Measurements from ENCODE around the gene JOSD1. TPM values are rescaled to one million over a fixed set of nuclear protein-coding genes. Genes with fewer than 3 reads are reported as not detected.

Gene JOSD1
- total and polyA plus RNA-seq, 2 of the 4 experiments (the other 2 are of a cell fraction) = 30.2 to 35.8 TPM

- Histone ChIP-seq H3K18ac (ENCODE audit: low read depth, low read length) (peak overlapping the region; percentile 21; the same call in 1 of the 2 replicates), H2BK120ac (ENCODE audit: low read depth, low read length) (no peak overlapping the region), H3K27me3 (ENCODE audit: control insufficient read depth, insufficient read depth, low read length) (no peaks in the 10 kb centered on the region), H3K36me3 (ENCODE audit: control insufficient read depth, insufficient read depth, low read length) (peaks cover 1% of the 10 kb centered on the region; the same call in 1 of the 2 replicates), H3K14ac (replicated peaks; ENCODE audit: low read depth, low read length) (peak overlapping the region; percentile 87), H2AK9ac (replicated peaks; ENCODE audit: low read depth, low read length, poor library complexity) (no peak overlapping the region), H3K27ac (ENCODE audit: insufficient read depth, low read length) (peak overlapping the region; percentile 72), H4K20me1 (ENCODE audit: insufficient read depth, low read length) (peaks cover 51% of the 10 kb centered on the region), H3K9ac (ENCODE audit: low read depth, low read length) (peak overlapping the region; percentile 64), H3K4me2 (ENCODE audit: low read depth, low read length) (peak overlapping the region; percentile 92), H3K9me3 (ENCODE audit: control insufficient read depth, insufficient read depth, low read length) (no peaks in the 10 kb centered on the region), H3K4ac (ENCODE audit: low read depth, low read length) (peak overlapping the region; percentile 91), H2BK5ac (ENCODE audit: low read depth, low read length, poor library complexity, severe bottlenecking) (peak overlapping the region; percentile 77), H4K91ac (ENCODE audit: insufficient read depth, low read depth, low read length) (0 out of 2 replicates have a peak overlapping the region, but pooled peaks have one; percentile 53), H3K56ac (ENCODE audit: extremely low read depth, insufficient read depth, low read length) (peak overlapping the region; percentile 75; the same call in 1 of the 2 replicates), H3K9me1 (ENCODE audit: insufficient read depth, low read length) (peaks cover 18% of the 10 kb centered on the region), H2BK15ac (ENCODE audit: low read depth, low read length) (0 out of 3 replicates have a peak overlapping the region, but pooled peaks have one; percentile 29), H3K4me1 (ENCODE audit: control insufficient read depth, insufficient read depth, low read length) (peaks cover 4% of the 10 kb centered on the region; the same call in 1 of the 2 replicates), H3K79me1 (ENCODE audit: low read depth in 1 of 2, low read length in 2 of 2) (peaks cover 6 to 56% of the 10 kb centered on the region in 2 experiments; a peak in 2 of 4 replicates), H2AK5ac (ENCODE audit: low read depth, low read length) (peak overlapping the region; percentile 60; the same call in 1 of the 2 replicates), H4K8ac (ENCODE audit: low read depth in 2 of 2, low read length in 2 of 2) (peak overlapping the region in 1 of 2 experiments; percentile 48; a peak in 1 of 4 replicates), H3K23ac (ENCODE audit: low read depth, low read length) (peak overlapping the region; percentile 99), H4K5ac (ENCODE audit: low read depth, low read length) (no peak overlapping the region), H3K4me3 (ENCODE audit: insufficient read depth, low read depth, low read length) (peak overlapping the region; percentile 69), H2BK20ac (ENCODE audit: low read depth, low read length) (no peak overlapping the region), H2AFZ (replicated peaks; ENCODE audit: low read length, poor library complexity) (no peak overlapping the region)
- dilution Hi-C loops (cut with HindIII; ENCODE audit: low sequenced_read_pairs, unreplicated experiment) = no loop called here
- POLR2A ChIA-PET (ENCODE audit: unreplicated experiment) = no interaction called here
- DNase-seq = no peak
- in situ Hi-C loops (cut with MboI; ENCODE audit: low sequenced_read_pairs) = no loop called here
- ATAC-seq (ENCODE audit: low read depth) = no peak
- no CpG with 5 or more reads among the region's 4 CpGs for WGBS, 2 experiments (ENCODE audit: extremely low coverage in 2 of 2, insufficient read length in 1 of 2)
- CTCF ChIA-PET = interaction anchor here (0.7 kb wide), 1 partner anchor 18 kb away, joined by 3 read pairs; no protein-coding TSS in a partner anchor
- no peak for TF ChIP-seq NFE2L2 (IDR thresholded peaks at IDR 0.05; ENCODE audit: low read depth, low read length)
- no peak for TF ChIP-seq CHD1 (IDR thresholded peaks at IDR 0.05; ENCODE audit: low read depth, low read length)
- no peak for TF ChIP-seq ELK1 (IDR thresholded peaks at IDR 0.05; ENCODE audit: borderline replicate concordance, low read depth, low read length)
- TF ChIP-seq MAZ (IDR thresholded peaks at IDR 0.05; ENCODE audit: borderline replicate concordance, low read depth, low read length) = no peak
- TF ChIP-seq CEBPB (IDR thresholded peaks at IDR 0.05; ENCODE audit: low read depth, low read length) = no peak
- intact Hi-C loops (cut with micrococcal nuclease) = loop anchor here (10.0 kb wide), 1 partner anchor 652 kb away; the partner anchor contains the start of gene PICK1
- BruUV-seq (replicated peaks) = no TSS peak
Observed at GRCh38 chr22:38706901-38707195, 6.1 kb upstream of the JOSD1 start.

Data from IMR-90 (cell line).